MM.1S (cell line): ENCODE measurements around the gene TRIM29.

Experiments
- DNase-seq: peaks from one replicate; pipeline ENCODE4 v3.0.0-alpha.2; 2015
- H2AFZ ChIP-seq: fragments of 300-600 bp; sonication (generic); 2 replicates; pipeline ENCODE4 v1.6.0; 2016; ENCODE audit warnings: antibody characterized with exemption, low read length
- H3F3A ChIP-seq: fragments of 300-600 bp; sonication (generic); 2 replicates; pipeline ENCODE4 v1.6.1; 2016; ENCODE audit warnings: mild to moderate bottlenecking, antibody characterized with exemption, low read length, moderate library complexity, mixed read lengths; ENCODE audit not compliant: insufficient read depth
- H3K27ac ChIP-seq: fragments of 300-600 bp; sonication (generic); 2 replicates; pipeline ENCODE4 v1.5.1; 2016; ENCODE audit warnings: mild to moderate bottlenecking, low read length
- H3K27me3 ChIP-seq: fragments of 300-600 bp; sonication (generic); replicated peaks from 2 replicates; pipeline ENCODE4 v1.6.0; 2016; ENCODE audit warnings: low read length; ENCODE audit not compliant: insufficient read depth
- H3K36me3 ChIP-seq: fragments of 300-600 bp; sonication (generic); replicated peaks from 2 replicates; pipeline ENCODE4 v1.6.1; 2016; ENCODE audit warnings: mild to moderate bottlenecking, low read length, mixed read lengths; ENCODE audit not compliant: insufficient read depth
- H3K4me1 ChIP-seq: fragments of 300-600 bp; sonication (generic); 2 replicates; pipeline ENCODE4 v1.6.1; 2016; ENCODE audit warnings: low read length, mixed read lengths
- H3K4me2 ChIP-seq: fragments of 300-600 bp; sonication (generic); 2 replicates; pipeline ENCODE4 v1.6.0; 2016; ENCODE audit warnings: low read depth, low read length
- H3K4me3 ChIP-seq: fragments of 300-600 bp; sonication (generic); 2 replicates; pipeline ENCODE4 v1.5.1; 2016; ENCODE audit warnings: low read length, mixed read lengths
- H3K79me2 ChIP-seq: fragments of 300-600 bp; sonication (generic); 2 replicates; pipeline ENCODE4 v1.6.1; 2016; ENCODE audit warnings: mixed run types, low read length, mixed read lengths
- H3K9ac ChIP-seq: fragments of 300-600 bp; sonication (generic); 2 replicates; pipeline ENCODE4 v1.6.1; 2016; ENCODE audit warnings: low read length, mixed read lengths
- H3K9me2 ChIP-seq: fragments of 300-600 bp; sonication (generic); replicated peaks from 2 replicates; pipeline ENCODE4 v1.6.1; 2016; ENCODE audit warnings: mild to moderate bottlenecking, low read length, mixed read lengths; ENCODE audit not compliant: insufficient read depth
- H3K9me3 ChIP-seq: fragments of 300-600 bp; sonication (generic); replicated peaks from 2 replicates; pipeline ENCODE4 v1.6.1; 2016; ENCODE audit warnings: mild to moderate bottlenecking, low read length, mixed read lengths; ENCODE audit not compliant: insufficient read depth
- H4K20me1 ChIP-seq: fragments of 300-600 bp; sonication (generic); 2 replicates; pipeline ENCODE4 v1.6.1; 2016; ENCODE audit warnings: mild to moderate bottlenecking, low read length, moderate library complexity, mixed read lengths; ENCODE audit not compliant: insufficient read depth
- CTCF ChIP-seq: fragments of 300-600 bp; sonication (generic); IDR thresholded peaks from 2 replicates; pipeline ENCODE4 v1.5.1; 2016; ENCODE audit warnings: antibody characterized with exemption, low read length, mixed read lengths
- EZH2 ChIP-seq: fragments of 300-600 bp; sonication (generic); optimal IDR thresholded peaks from 2 replicates; pipeline ENCODE3; 2017; ENCODE audit warnings: low read depth, mild to moderate bottlenecking, antibody characterized with exemption, low read length, mixed read lengths
- EZH2phosphoT487 ChIP-seq: fragments of 300-600 bp; sonication (generic); IDR thresholded peaks from 2 replicates; pipeline ENCODE4 v1.6.1; 2018; ENCODE audit warnings: antibody characterized with exemption, low read length

The TRIM29 gene

GRCh38 chr11:120073196-120073595, 64.7 kb downstream of the TRIM29 start:
- Histone ChIP-seq H3K9me2 (no peaks in the 10 kb centered on the region), H3K36me3 (no peaks in the 10 kb centered on the region), H3K79me2 (no peaks in the 10 kb centered on the region), H3K4me2 (no peak overlapping the region), H4K20me1 (no peaks in the 10 kb centered on the region), H3K27ac (no peak overlapping the region), H3K4me1 (no peaks in the 10 kb centered on the region), H3K27me3 (no peaks in the 10 kb centered on the region; the same call in 1 of the 2 replicates), H2AFZ (no peak overlapping the region), H3K4me3 (no peak overlapping the region), H3F3A (no peaks in the 10 kb centered on the region), H3K9ac (no peak overlapping the region), H3K9me3 (no peaks in the 10 kb centered on the region)
- TF ChIP-seq CTCF (no peak), EZH2phosphoT487 (no peak), EZH2 (no peak)
- DNase-seq, result no peak

GRCh38 chr11:120068114-120068573, 69.8 kb downstream of the TRIM29 start:
- Histone ChIP-seq H3K4me1 (no peaks in the 10 kb centered on the region), H3K36me3 (no peaks in the 10 kb centered on the region), H3F3A (no peaks in the 10 kb centered on the region), H3K79me2 (no peaks in the 10 kb centered on the region), H3K4me2 (no peak overlapping the region), H3K27me3 (peaks cover 41% of the 10 kb centered on the region), H3K9ac (no peak overlapping the region), H2AFZ (no peak overlapping the region), H3K9me3 (no peaks in the 10 kb centered on the region), H3K4me3 (no peak overlapping the region), H3K9me2 (no peaks in the 10 kb centered on the region), H3K27ac (no peak overlapping the region), H4K20me1 (no peaks in the 10 kb centered on the region)
- no peak for DNase-seq
- no peak for TF ChIP-seq EZH2
- TF ChIP-seq CTCF, result no peak
- no peak for TF ChIP-seq EZH2phosphoT487

GRCh38 chr11:120067438-120068113, 70.3 kb downstream of the TRIM29 start:
- Histone ChIP-seq H4K20me1 (no peaks in the 10 kb centered on the region), H3K9me2 (no peaks in the 10 kb centered on the region), H3K79me2 (no peaks in the 10 kb centered on the region), H3K9ac (no peak overlapping the region), H3K36me3 (no peaks in the 10 kb centered on the region), H3K4me1 (no peaks in the 10 kb centered on the region), H3K27ac (no peak overlapping the region), H2AFZ (no peak overlapping the region), H3K4me3 (no peak overlapping the region), H3K27me3 (peaks cover 46% of the 10 kb centered on the region), H3K9me3 (no peaks in the 10 kb centered on the region), H3F3A (no peaks in the 10 kb centered on the region), H3K4me2 (no peak overlapping the region)
- DNase-seq, result no peak
- TF ChIP-seq EZH2 (no peak), CTCF (no peak), EZH2phosphoT487 (no peak)
